ENCODE measurements around the gene GRPEL1.

DNA sequence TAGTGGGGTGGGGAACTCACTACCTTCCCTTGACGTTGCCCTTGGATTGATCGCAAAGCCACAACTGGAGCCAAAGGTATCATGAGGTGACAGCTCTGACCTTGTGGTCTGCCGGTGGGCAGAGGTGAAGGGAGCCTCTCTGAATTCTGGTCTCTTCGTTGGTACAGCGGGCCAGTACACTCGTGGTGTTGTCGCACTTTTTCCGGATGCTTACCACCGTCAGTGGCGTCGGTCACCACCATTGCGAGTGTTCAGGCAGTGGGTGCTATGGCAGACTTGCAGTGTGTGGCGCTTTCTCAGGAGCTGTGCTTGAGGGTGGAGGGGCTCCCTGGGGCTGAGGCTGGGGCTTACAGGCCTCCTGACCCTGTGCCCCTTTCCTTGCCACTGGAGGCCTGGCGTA lies 5.2 kb upstream of the GRPEL1 start:
- TF ChIP-seq TCF7L2 (IDR thresholded peaks at IDR 0.05; ENCODE audit: low read depth, low read length), result no peak
- TF ChIP-seq, protein P1, sequence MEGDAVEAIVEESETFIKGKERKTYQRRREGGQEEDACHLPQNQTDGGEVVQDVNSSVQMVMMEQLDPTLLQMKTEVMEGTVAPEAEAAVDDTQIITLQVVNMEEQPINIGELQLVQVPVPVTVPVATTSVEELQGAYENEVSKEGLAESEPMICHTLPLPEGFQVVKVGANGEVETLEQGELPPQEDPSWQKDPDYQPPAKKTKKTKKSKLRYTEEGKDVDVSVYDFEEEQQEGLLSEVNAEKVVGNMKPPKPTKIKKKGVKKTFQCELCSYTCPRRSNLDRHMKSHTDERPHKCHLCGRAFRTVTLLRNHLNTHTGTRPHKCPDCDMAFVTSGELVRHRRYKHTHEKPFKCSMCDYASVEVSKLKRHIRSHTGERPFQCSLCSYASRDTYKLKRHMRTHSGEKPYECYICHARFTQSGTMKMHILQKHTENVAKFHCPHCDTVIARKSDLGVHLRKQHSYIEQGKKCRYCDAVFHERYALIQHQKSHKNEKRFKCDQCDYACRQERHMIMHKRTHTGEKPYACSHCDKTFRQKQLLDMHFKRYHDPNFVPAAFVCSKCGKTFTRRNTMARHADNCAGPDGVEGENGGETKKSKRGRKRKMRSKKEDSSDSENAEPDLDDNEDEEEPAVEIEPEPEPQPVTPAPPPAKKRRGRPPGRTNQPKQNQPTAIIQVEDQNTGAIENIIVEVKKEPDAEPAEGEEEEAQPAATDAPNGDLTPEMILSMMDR (IDR thresholded peaks at IDR 0.05), result no peak
